ENCODE measurements around the gene SNU13. TPM values are rescaled to one million over a fixed set of nuclear protein-coding genes. Genes with fewer than 3 reads are reported as not detected.
A peak's percentile ranks its signal among the peaks of the same experiment; 100 is the strongest.
"Not testable (repeated sequence)": the region's sequence is repeated elsewhere in the genome, so short reads cannot be mapped to it uniquely, and the experiment has no call there.

The SNU13 gene
- total RNA-seq: 95.9 TPM
- long read RNA-seq, transcript SNU13-202 (3 exons, 1,503 nt): major isoform, 73 of 113 reads
- long read RNA-seq, transcript SNU13-201 (3 exons, 877 nt): minor isoform, 17 of 113 reads
- long read RNA-seq, partial matches to known transcripts: 3 of 113 reads
- long read RNA-seq, other reads (novel, unspliced or antisense): 18 of 113 reads

DNA sequence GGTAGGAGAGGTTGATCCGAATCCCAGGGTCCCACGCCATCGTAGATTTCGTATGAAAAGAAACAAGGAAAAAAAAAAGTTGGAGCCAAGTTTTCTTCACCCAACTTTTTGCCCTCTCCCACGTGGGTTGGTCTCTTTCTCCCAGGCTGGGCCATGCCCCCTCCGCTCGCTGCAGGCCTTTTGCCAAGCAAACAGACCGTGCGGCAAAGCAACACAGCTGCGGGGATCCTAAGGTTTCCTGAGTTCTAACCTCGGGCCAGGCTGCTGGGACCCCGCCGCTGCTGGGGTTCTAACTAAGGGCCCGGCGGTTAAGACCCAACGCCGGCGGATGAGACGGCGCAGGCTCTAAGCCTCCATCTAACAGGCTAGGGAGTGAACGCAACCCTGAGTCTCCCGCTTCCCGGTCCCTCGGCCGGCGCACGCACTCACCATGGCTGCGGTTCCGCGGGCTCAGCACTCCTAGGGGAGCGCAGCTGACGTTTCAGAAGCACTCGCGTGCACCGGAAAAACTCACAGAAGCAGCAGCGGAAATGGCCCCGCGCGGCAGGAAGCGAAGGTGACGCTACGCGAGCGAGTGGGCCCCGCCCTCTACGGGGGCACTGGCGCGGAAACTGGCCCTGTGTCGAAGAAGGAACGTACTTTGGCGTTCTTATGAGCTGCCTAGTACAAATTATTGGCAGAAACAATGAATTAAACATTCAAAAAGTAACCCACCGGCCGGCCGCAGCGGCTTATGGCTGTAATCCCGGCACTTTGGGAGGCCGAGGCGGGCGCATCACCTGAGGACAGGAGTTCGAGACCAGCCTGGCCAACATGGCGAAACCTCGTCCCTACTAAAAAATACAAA lies at the start of gene SNU13:
SNU13 (minus strand) TSS at position 503 of the 847 bp plus-strand sequence; CDS start at position 432, 71 bp downstream.
- DNase-seq: peak; percentile 96
- TF ChIP-seq, protein P1, sequence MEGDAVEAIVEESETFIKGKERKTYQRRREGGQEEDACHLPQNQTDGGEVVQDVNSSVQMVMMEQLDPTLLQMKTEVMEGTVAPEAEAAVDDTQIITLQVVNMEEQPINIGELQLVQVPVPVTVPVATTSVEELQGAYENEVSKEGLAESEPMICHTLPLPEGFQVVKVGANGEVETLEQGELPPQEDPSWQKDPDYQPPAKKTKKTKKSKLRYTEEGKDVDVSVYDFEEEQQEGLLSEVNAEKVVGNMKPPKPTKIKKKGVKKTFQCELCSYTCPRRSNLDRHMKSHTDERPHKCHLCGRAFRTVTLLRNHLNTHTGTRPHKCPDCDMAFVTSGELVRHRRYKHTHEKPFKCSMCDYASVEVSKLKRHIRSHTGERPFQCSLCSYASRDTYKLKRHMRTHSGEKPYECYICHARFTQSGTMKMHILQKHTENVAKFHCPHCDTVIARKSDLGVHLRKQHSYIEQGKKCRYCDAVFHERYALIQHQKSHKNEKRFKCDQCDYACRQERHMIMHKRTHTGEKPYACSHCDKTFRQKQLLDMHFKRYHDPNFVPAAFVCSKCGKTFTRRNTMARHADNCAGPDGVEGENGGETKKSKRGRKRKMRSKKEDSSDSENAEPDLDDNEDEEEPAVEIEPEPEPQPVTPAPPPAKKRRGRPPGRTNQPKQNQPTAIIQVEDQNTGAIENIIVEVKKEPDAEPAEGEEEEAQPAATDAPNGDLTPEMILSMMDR (IDR thresholded peaks at IDR 0.05): no peak
- Histone ChIP-seq H3K4me3 (peak within 1 kb of the TSS; percentile 78), H3K36me3 (peaks cover 3% of the 10 kb centered on the region), H3K27me3 (ENCODE audit: low read depth) (no peaks in the 10 kb centered on the region), H3K4me1 (peaks cover 11% of the 10 kb centered on the region), H3K9me3 (no peaks in the 10 kb centered on the region), H3K27ac (peak within 1 kb of the TSS; percentile 97)
- ATAC-seq: peak; percentile 96 to 99
- intact Hi-C loops (cut with DNase I): no loop called here

DNA sequence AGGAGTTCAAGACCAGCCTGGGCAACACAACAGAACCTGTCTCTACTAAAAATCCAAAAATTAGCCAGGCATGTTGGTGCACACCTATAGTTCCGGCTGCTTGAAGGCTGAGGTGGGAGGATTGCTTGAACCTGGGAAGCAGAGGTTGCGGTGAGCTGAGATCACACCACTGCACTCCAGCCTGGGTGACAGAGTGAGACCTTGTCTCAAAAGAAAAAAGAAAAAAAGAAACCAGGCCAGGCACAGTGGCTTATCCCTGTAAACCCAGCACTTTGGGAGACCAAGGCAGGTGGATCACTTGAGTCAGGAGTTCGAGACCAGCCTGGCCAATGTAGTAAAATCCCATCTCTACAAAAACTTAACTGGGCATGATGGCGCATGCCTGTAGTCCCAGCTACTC lies 44.6 kb upstream of the SNU13 start:
- H3K27ac ChIP-seq; H3K36me3 ChIP-seq; ATAC-seq; H3K4me3 ChIP-seq; H3K4me1 ChIP-seq; DNase-seq; intact Hi-C loops (cut with DNase I); H3K9me3 ChIP-seq; H3K27me3 ChIP-seq (ENCODE audit: low read depth): not testable (repeated sequence)

DNA sequence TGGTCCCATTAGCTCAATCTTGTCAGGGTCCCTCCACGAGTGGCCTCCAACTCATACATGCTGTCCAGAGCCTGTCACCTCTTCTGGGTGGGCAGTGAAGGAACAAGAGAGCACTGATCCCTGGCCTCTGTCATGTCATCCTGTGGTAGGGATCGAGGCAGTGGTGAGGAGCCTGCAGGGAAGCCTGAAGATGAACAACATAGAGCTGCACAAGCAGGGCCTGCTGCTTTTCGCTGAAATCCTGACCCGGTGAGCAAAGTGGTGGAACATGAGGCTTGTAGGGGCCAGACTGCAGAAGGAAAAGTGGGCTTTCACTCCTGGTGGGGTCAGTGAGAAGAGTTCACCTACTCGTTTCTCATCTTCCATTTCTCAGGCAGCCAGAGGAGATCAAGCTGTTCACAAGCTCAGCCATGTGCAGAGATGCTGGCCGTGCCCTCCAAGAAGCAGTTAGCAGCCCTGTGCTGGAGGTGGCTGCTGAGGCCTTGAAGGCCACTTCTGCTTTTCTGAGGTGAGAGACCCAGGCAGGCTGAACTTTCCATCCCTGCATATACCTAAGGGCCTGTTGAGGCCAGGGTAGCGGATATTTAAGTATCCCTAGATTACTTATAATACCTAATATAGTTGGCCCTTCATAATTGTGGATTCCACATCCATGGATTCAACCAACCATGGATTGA lies 43.6 kb upstream of the SNU13 start:
- Histone ChIP-seq H3K27ac (no peak overlapping the region), H3K27me3 (ENCODE audit: low read depth) (no peaks in the 10 kb centered on the region), H3K9me3 (no peaks in the 10 kb centered on the region), H3K36me3 (no peaks in the 10 kb centered on the region), H3K4me1 (no peaks in the 10 kb centered on the region), H3K4me3 (no peak overlapping the region)
- intact Hi-C loops (cut with DNase I): no loop called here
- DNase-seq: no peak
- no peak for ATAC-seq
- TF ChIP-seq, protein P1 (IDR thresholded peaks at IDR 0.05): no peak

DNA sequence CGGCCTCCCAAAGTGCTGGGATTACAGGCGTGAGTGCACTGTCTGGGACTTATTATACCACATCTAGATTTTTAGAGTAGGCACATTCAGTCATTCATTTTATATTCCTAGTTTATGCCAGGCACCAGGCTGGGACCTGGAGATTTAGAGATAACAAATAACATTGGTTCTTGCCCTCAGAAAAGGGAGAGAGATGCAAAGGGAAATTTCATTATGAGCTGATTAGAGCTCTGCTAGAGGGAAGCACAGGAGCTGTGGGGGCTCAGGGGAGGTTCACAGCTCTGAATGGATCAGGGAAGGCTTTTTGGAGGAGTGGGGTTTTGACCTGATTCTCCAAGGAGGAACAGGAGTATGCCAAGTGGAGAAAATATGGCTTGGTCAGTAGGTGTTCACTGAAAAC lies 42.9 kb upstream of the SNU13 start:
- no peak for ATAC-seq
- Histone ChIP-seq H3K9me3 (no peaks in the 10 kb centered on the region), H3K4me1 (no peaks in the 10 kb centered on the region), H3K4me3 (no peak overlapping the region), H3K36me3 (no peaks in the 10 kb centered on the region), H3K27ac (no peak overlapping the region), H3K27me3 (ENCODE audit: low read depth) (no peaks in the 10 kb centered on the region)
- TF ChIP-seq, protein P1 (IDR thresholded peaks at IDR 0.05): no peak
- intact Hi-C loops (cut with DNase I): no loop called here
- DNase-seq: no peak

DNA sequence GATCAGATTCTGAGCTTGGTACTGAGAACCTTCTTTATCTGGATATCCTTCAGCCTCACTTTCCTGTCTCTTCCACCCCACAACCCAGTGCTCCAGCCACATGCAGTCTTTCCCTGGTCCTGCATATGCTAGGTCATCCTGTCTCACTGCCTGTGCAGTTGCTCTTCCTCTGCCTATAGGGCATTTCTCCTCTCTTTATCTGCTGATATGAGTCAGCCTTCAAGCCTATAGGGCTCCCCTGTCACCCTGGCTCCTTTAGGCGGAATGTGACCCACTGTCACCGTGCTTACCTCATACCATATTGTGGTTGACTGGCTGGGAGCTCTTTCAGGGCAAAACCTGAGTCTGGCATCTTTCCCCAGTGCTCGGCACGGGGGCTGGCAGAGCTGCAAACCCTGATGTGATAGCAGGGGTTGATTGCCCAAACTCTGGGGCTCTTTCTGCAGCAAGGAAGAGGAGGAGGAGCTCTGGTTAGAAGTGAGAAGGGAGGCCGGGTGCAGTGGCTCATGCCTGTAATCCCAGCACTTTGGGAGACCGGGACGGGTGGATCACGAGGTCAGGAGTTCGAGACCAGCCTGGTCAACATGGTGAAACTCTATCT lies 36.9 kb upstream of the SNU13 start:
- no peak overlapping the region for H3K4me3 ChIP-seq
- H3K27ac ChIP-seq: no peak overlapping the region
- H3K4me1 ChIP-seq: no peaks in the 10 kb centered on the region
- H3K36me3 ChIP-seq: no peaks in the 10 kb centered on the region
- intact Hi-C loops (cut with DNase I): no loop called here
- H3K27me3 ChIP-seq (ENCODE audit: low read depth): no peaks in the 10 kb centered on the region
- ATAC-seq (no peak), DNase-seq (no peak)
- H3K9me3 ChIP-seq: no peaks in the 10 kb centered on the region
- TF ChIP-seq, protein P1 (IDR thresholded peaks at IDR 0.05): no peak

Measured in lower lobe of right lung (tissue), 2 donors.